Measurements from ENCODE around the gene COL1A1. TPM values are rescaled to one million over a fixed set of nuclear protein-coding genes. Genes with fewer than 3 reads are reported as not detected.

COL1A1 gene
- total RNA-seq, 1 donor from 2014 or later = 1.1 TPM

GRCh38 chr17:50209472-50210239 lies 8.2 kb upstream of the COL1A1 start:
- Histone ChIP-seq H3K4me2 (peak overlapping the region; percentile 55), H3F3A (ENCODE audit: low read depth) (peaks cover 21% of the 10 kb centered on the region), H2AFZ (replicated peaks) (no peak overlapping the region), H3K27ac (no peak overlapping the region), H3K4me3 (no peak overlapping the region), H4K20me1 (ENCODE audit: low read depth) (no peaks in the 10 kb centered on the region), H3K36me3 (no peaks in the 10 kb centered on the region), H3K9me3 (ENCODE audit: low read depth) (no peaks in the 10 kb centered on the region), H3K79me2 (ENCODE audit: low read depth) (no peaks in the 10 kb centered on the region), H3K4me1 (peaks cover 46% of the 10 kb centered on the region), H3K9ac (no peak overlapping the region), H3K27me3 (peaks cover 10% of the 10 kb centered on the region)
- no peaks in the 10 kb centered on the region for H3K36me3 Mint-ChIP-seq
- no peaks in the 10 kb centered on the region for H3K9me3 Mint-ChIP-seq
- TF ChIP-seq EZH2 (IDR thresholded peaks at IDR 0.05) = no peak
- no peak for TF ChIP-seq EZH2phosphoT487 (IDR thresholded peaks at IDR 0.05)
- no peak for TF ChIP-seq CTCF (IDR thresholded peaks at IDR 0.05)
- H3K27ac Mint-ChIP-seq = peak overlapping the region; percentile 68
- peaks cover 78% of the 10 kb centered on the region for H3K4me1 Mint-ChIP-seq
- H3K4me3 Mint-ChIP-seq = peak overlapping the region; percentile 72
- peak; percentile 70 for DNase-seq (ENCODE audit: low spot score)
- H3K27me3 Mint-ChIP-seq (ENCODE audit: insufficient read depth, low read depth) = peaks cover 11% of the 10 kb centered on the region

- Mint-ChIP-seq H3K4me1 (peaks cover 79% of the 10 kb centered on the region), H3K9me3 (no peaks in the 10 kb centered on the region), H3K27ac (peak overlapping the region; percentile 68), H3K27me3 (ENCODE audit: insufficient read depth, low read depth) (peaks cover 11% of the 10 kb centered on the region), H3K36me3 (no peaks in the 10 kb centered on the region), H3K4me3 (peak overlapping the region; percentile 72)
- peaks cover 46% of the 10 kb centered on the region for H3K4me1 ChIP-seq
- H2AFZ ChIP-seq (replicated peaks) = no peak overlapping the region
- H3K27me3 ChIP-seq = peaks cover 11% of the 10 kb centered on the region
- no peaks in the 10 kb centered on the region for H3K79me2 ChIP-seq (ENCODE audit: low read depth)
- peaks cover 21% of the 10 kb centered on the region for H3F3A ChIP-seq (ENCODE audit: low read depth)
- no peak overlapping the region for H3K27ac ChIP-seq
- no peak overlapping the region for H3K4me3 ChIP-seq
- DNase-seq (ENCODE audit: low spot score) = no peak
- H3K9me3 ChIP-seq (ENCODE audit: low read depth) = no peaks in the 10 kb centered on the region
- no peaks in the 10 kb centered on the region for H4K20me1 ChIP-seq (ENCODE audit: low read depth)
- H3K4me2 ChIP-seq = no peak overlapping the region
- no peaks in the 10 kb centered on the region for H3K36me3 ChIP-seq
- TF ChIP-seq CTCF (IDR thresholded peaks at IDR 0.05) (no peak), EZH2phosphoT487 (IDR thresholded peaks at IDR 0.05) (no peak), EZH2 (IDR thresholded peaks at IDR 0.05) (no peak)
- H3K9ac ChIP-seq = no peak overlapping the region
Measured at GRCh38 chr17:50209133-50209471, 7.7 kb upstream of the COL1A1 start.

GRCh38 chr17:50208611-50209061 lies 7.2 kb upstream of the COL1A1 start:
- TF ChIP-seq CTCF (IDR thresholded peaks at IDR 0.05) (no peak), EZH2 (IDR thresholded peaks at IDR 0.05) (no peak), EZH2phosphoT487 (IDR thresholded peaks at IDR 0.05) (no peak)
- Mint-ChIP-seq H3K9me3 (no peaks in the 10 kb centered on the region), H3K4me3 (no peak overlapping the region), H3K27me3 (ENCODE audit: insufficient read depth, low read depth) (peaks cover 7% of the 10 kb centered on the region), H3K36me3 (no peaks in the 10 kb centered on the region), H3K4me1 (peaks cover 82% of the 10 kb centered on the region), H3K27ac (peak overlapping the region; percentile 21)
- Histone ChIP-seq H3K27me3 (peaks cover 16% of the 10 kb centered on the region), H3K36me3 (no peaks in the 10 kb centered on the region), H3K9me3 (ENCODE audit: low read depth) (no peaks in the 10 kb centered on the region), H3K79me2 (ENCODE audit: low read depth) (no peaks in the 10 kb centered on the region), H2AFZ (replicated peaks) (no peak overlapping the region), H3K4me2 (no peak overlapping the region), H3F3A (ENCODE audit: low read depth) (peaks cover 21% of the 10 kb centered on the region), H3K27ac (no peak overlapping the region), H3K4me1 (peaks cover 46% of the 10 kb centered on the region), H3K9ac (no peak overlapping the region), H4K20me1 (ENCODE audit: low read depth) (no peaks in the 10 kb centered on the region), H3K4me3 (no peak overlapping the region)
- no peak for DNase-seq (ENCODE audit: low spot score)

Data from neural progenitor cell (in vitro differentiated cells).